Right lobe of liver (tissue), 6 donors: ENCODE measurements around the gene CACNA2D1. TPM values are rescaled to one million over a fixed set of nuclear protein-coding genes. Genes with fewer than 3 reads are reported as not detected.

Source experiments
- ATAC-seq, 4 donors: fragments of 200-7000 bp; cut with Tn5 transposase; one replicate each; pipeline ENCODE4 v1.9.1; 2020; ENCODE audit warnings: mild to moderate bottlenecking in 4 of 4, moderate library complexity in 4 of 4
- DNase-seq, 3 donors: peaks; one replicate each; pipeline ENCODE4 v3.0.0-alpha.2; 2020
- H3K27ac ChIP-seq, 3 donors: fragments of 200-600 bp; one replicate each; pipeline ENCODE4 v1.8.0; 2022
- H3K27me3 ChIP-seq, 2 donors: fragments of 200-600 bp; one replicate each; pipeline ENCODE4 v1.8.0; 2022
- H3K36me3 ChIP-seq, 4 donors: fragments of 200-600 bp; sonication (generic) in 1 of 4; one replicate each; pipeline versions ENCODE4 v1.5.1 to v1.8.0; 2017 to 2022; ENCODE audit warnings: control low read depth in 1 of 4
- H3K4me1 ChIP-seq, 4 donors: fragments of 200-600 bp; sonication (generic) in 1 of 4; one replicate each; pipeline versions ENCODE4 v1.5.1 to v1.8.0; 2017 to 2022; ENCODE audit warnings: control low read depth in 1 of 4
- H3K4me3 ChIP-seq, 3 donors: fragments of 200-600 bp; one replicate each; pipeline ENCODE4 v1.8.0; 2022
- H3K9me3 ChIP-seq, 4 donors: fragments of 200-600 bp; sonication (generic) in 1 of 4; one replicate each; pipeline versions ENCODE4 v1.5.1 to v1.8.0; 2017 to 2022; ENCODE audit warnings: control low read depth in 1 of 4
- POLR2A ChIP-seq: fragments of 450-650 bp; IDR thresholded peaks from one replicate; pipeline ENCODE4 v1.6.1; 2017; ENCODE audit warnings: antibody characterized with exemption, mild to moderate bottlenecking
- WGBS: methylation state at CpG from one replicate; pipeline ENCODE4 v1.1.6; 2018; ENCODE audit warnings: low coverage, low lambda C conversion rate; ENCODE audit not compliant: insufficient coverage; ENCODE audit errors: missing lambda C conversion rate; 5-methylcytosine and 5-hydroxymethylcytosine counted together
- intact Hi-C, 2 donors: fragments of 100-400 bp; cut with DNase I; formaldehyde crosslinking; loops; one replicate each; pipeline versions ENCODE4 v1.11.2 to v1.14.1; 2022
- total RNA-seq, 6 experiments: library from RNA; depleted of rRNA in 2 of 6; stranded (reverse); fragments of >200 nt in 2 of 6; fragmentation: NEBNext Ultra II Directional in 3 of 6; extraction: Animal tissue kit (Norgen Biotek cat#: 25700) in 3 of 6; gene quantifications; one replicate each; pipeline versions ENCODE4 v1.1.0 to v1.2.4, GENCODE V29; 2016 to 2023
- TF ChIP-seq, protein P1 (sequence below), 4 donors: fragments of 200-600 bp in 3 of 4; fragments of 450-650 bp in 1 of 4; IDR thresholded peaks; one replicate each; pipeline versions ENCODE4 v1.5.1 to v1.8.0; 2016 to 2022; ENCODE audit warnings: antibody characterized with exemption in 4 of 4, mild to moderate bottlenecking in 2 of 4
- donor health status: DM: no; HTN: yes; CAD: no.
- donor health status: DM: no; HTN: no; CAD: no.
- donor health status: DM: no; HTN: no; CAD: no.
- donor health status: DM: no; HTN: yes; CAD: no.
- donor health status: DM: no; HTN: yes; CAD: no.

CACNA2D1 gene
- total RNA-seq, 6 experiments from 2014 or later, result 1.3 to 6.0 (median 2.2) TPM

- ATAC-seq (no peak), DNase-seq (no peak)
- WGBS, result 19% methylated on average over 2 of the region's 2 CpGs
- no peaks in the 10 kb centered on the region for H3K4me1 ChIP-seq
- intact Hi-C loops, result no loop called here
- no peaks in the 10 kb centered on the region for H3K36me3 ChIP-seq
- H3K27ac ChIP-seq, result no peak overlapping the region
- H3K4me3 ChIP-seq, result no peak overlapping the region
- no peaks in the 10 kb centered on the region for H3K27me3 ChIP-seq
- TF ChIP-seq, protein P1, sequence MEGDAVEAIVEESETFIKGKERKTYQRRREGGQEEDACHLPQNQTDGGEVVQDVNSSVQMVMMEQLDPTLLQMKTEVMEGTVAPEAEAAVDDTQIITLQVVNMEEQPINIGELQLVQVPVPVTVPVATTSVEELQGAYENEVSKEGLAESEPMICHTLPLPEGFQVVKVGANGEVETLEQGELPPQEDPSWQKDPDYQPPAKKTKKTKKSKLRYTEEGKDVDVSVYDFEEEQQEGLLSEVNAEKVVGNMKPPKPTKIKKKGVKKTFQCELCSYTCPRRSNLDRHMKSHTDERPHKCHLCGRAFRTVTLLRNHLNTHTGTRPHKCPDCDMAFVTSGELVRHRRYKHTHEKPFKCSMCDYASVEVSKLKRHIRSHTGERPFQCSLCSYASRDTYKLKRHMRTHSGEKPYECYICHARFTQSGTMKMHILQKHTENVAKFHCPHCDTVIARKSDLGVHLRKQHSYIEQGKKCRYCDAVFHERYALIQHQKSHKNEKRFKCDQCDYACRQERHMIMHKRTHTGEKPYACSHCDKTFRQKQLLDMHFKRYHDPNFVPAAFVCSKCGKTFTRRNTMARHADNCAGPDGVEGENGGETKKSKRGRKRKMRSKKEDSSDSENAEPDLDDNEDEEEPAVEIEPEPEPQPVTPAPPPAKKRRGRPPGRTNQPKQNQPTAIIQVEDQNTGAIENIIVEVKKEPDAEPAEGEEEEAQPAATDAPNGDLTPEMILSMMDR (IDR thresholded peaks at IDR 0.05), result no peak
- TF ChIP-seq POLR2A, result no peak
- no peaks in the 10 kb centered on the region for H3K9me3 ChIP-seq
Measured at GRCh38 chr7:82131215-82131614, 312.4 kb downstream of the CACNA2D1 start.

DNA sequence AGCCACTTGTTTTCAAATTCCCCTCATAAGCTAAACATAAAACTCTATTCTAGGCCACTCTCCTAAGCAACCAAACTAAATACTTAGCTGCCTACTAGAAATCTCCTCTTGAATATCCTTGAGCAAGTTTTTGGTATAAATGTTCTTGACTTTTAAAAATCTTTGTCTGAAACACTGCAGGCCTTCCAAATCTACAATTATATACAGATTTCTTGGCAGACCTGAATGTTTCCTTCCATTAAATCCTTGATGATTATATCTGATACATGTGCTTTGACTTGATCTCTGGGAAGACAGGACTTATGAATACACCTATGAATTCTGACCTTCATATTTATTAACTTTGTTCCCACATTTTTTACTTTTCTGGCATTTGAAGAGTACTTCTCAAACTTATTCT is 314.5 kb downstream of the CACNA2D1 start:
- Histone ChIP-seq H3K27me3 (no peaks in the 10 kb centered on the region), H3K27ac (no peak overlapping the region), H3K4me1 (no peaks in the 10 kb centered on the region), H3K36me3 (no peaks in the 10 kb centered on the region), H3K4me3 (no peak overlapping the region), H3K9me3 (no peaks in the 10 kb centered on the region)
- ATAC-seq (no peak), DNase-seq (no peak)
- TF ChIP-seq, protein P1 (IDR thresholded peaks at IDR 0.05), result no peak
- no peak for TF ChIP-seq POLR2A
- intact Hi-C loops, result no loop called here

GRCh38 chr7:82128546-82128945 is 315.0 kb downstream of the CACNA2D1 start:
- intact Hi-C loops, result no loop called here
- TF ChIP-seq, protein P1 (IDR thresholded peaks at IDR 0.05), result no peak
- no peak for TF ChIP-seq POLR2A
- Histone ChIP-seq H3K4me3 (no peak overlapping the region), H3K9me3 (no peaks in the 10 kb centered on the region), H3K27me3 (no peaks in the 10 kb centered on the region), H3K4me1 (no peaks in the 10 kb centered on the region), H3K27ac (no peak overlapping the region), H3K36me3 (no peaks in the 10 kb centered on the region)
- DNase-seq (no peak), ATAC-seq (no peak)
- 21% methylated on average over 3 of the region's 3 CpGs for whole genome bisulfite sequencing

DNA sequence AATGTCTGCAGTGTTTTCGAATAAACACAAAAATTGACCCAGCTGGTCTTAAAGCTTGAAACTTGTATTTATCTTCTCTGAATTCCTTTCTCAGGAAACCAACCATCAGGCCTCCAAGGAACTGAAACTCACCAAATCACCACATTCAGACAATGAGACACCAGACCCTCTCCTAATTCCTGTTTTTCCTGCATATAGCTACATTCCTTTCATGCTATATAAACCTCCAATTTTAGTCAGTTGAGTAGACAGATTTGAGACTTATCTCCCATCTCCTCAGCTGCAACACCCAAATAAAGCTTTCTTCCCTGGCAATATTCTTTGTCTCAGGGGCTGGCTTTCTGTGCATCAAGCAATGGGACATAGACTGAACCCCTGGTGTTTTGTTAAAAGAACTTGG is 317.0 kb downstream of the CACNA2D1 start:
- intact Hi-C loops, result no loop called here
- no peak for DNase-seq
- WGBS, result 27% methylated on average over 1 of the region's 1 CpG
- Histone ChIP-seq H3K27ac (no peak overlapping the region), H3K9me3 (no peaks in the 10 kb centered on the region), H3K4me3 (no peak overlapping the region), H3K4me1 (no peaks in the 10 kb centered on the region), H3K27me3 (no peaks in the 10 kb centered on the region), H3K36me3 (no peaks in the 10 kb centered on the region)
- TF ChIP-seq, protein P1 (IDR thresholded peaks at IDR 0.05), result no peak
- TF ChIP-seq POLR2A, result no peak
- ATAC-seq, result no peak

DNA sequence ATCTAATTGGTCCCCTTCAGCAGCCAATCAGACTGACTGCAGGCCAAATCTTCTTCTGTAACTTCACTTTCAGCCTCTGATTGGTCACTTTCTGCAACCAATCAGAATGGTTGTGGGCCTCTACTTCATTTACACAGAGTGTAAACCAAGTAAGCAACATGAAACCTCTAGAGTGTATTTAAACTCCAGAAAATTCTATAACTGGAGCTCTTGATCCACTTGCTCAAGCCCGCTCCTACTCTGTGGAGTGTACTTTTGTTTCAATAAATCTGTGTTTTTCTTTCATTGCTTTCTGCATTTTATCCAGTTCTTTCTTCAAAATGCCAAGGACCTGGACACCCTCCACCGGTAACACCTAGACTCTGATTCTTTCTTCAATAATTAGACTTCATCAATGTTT is 319.1 kb downstream of the CACNA2D1 start:
- Histone ChIP-seq H3K4me1 (no peaks in the 10 kb centered on the region), H3K36me3 (no peaks in the 10 kb centered on the region), H3K27me3 (no peaks in the 10 kb centered on the region), H3K27ac (no peak overlapping the region), H3K4me3 (no peak overlapping the region), H3K9me3 (no peaks in the 10 kb centered on the region)
- DNase-seq (no peak), ATAC-seq (no peak)
- TF ChIP-seq, protein P1 (IDR thresholded peaks at IDR 0.05), result no peak
- no peak for TF ChIP-seq POLR2A
- 68% methylated on average over 2 of the region's 2 CpGs for WGBS
- intact Hi-C loops, result no loop called here
